ENCODE data around the gene PLXNA1. TPM values are rescaled to one million over a fixed set of nuclear protein-coding genes. Genes with fewer than 3 reads are reported as not detected.

PLXNA1 gene
- total and polyA plus RNA-seq, 2 of the 8 experiments (the other 6 are each of a cell fraction or from before 2014, with no cell fraction given): 47.5 to 54.9 TPM

DNA sequence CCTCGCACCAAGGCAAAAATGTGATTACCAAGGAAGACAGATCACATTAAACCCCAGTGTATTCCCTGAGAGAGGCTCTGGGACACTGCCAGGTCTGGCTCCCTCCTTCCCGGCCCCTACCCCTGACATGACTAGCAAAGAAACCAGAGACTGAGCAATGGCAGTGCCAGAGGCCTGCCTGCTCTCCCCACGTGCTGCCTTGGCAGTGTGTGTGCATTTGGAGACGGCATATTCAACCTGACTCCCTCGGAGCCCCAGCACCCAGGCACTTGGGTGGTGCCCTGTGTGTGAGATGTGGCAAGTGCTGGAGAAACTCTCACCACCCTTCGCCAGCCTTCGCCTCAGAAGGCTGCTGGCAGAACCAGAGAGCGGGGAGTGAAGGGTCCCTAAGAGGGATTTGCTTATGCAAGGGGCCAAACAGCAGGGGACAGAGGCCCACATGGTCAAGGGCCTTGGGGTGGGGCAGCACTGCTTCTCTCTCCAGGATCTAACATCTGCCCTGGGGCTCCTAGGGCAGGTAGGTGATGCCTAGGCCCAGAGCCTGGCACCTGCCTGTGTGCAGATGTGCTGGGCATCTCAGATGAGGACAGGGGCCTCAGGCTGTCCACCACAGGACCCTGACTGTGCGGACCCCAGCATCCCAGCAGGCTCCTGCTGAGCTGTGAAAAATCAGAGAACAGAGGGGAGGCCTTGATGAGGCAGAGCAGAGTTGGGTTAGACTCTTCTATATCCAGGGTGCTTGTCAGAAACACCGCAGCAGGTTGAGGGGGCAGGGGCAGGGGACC is 23.6 kb upstream of the PLXNA1 start:
- no peak overlapping the region; the same call in 1 of the 2 replicates for H2BK5ac ChIP-seq (ENCODE audit: low read depth, low read length)
- H3K4ac ChIP-seq (replicated peaks; ENCODE audit: insufficient read length, low read depth, low read length): no peak overlapping the region
- H3K27ac ChIP-seq (ENCODE audit: low read depth, low read length): no peak overlapping the region
- no peaks in the 10 kb centered on the region for H3K23me2 ChIP-seq (ENCODE audit: low read depth, low read length)
- H3K79me2 ChIP-seq (ENCODE audit: control insufficient read depth in 1 of 2, insufficient read depth in 2 of 2, low read length in 2 of 2): no peaks in the 10 kb centered on the region
- H3K18ac ChIP-seq (ENCODE audit: extremely low read depth, low read length): no peak overlapping the region
- H2BK12ac ChIP-seq (ENCODE audit: low read depth, low read length): no peak overlapping the region; the same call in 1 of the 2 replicates
- H3K79me1 ChIP-seq (ENCODE audit: low read depth, low read length): no peaks in the 10 kb centered on the region
- no peak overlapping the region for H3K4me3 ChIP-seq (ENCODE audit: extremely low read depth in 1 of 4, insufficient read depth in 2 of 4, low read depth in 3 of 4, low read length in 4 of 4)
- H3K4me2 ChIP-seq (ENCODE audit: insufficient read depth in 1 of 2, low read depth in 2 of 2, low read length in 2 of 2): no peak overlapping the region
- CTCF ChIA-PET (ENCODE audit: partially characterized antibody): interaction anchor here (0.7 to 1.8 kb wide), 5 partner anchors 7 to 279 kb away, joined by 3 to 8 read pairs (median 3); no protein-coding TSS in a partner anchor
- H3K36me3 ChIP-seq (ENCODE audit: control insufficient read depth in 2 of 4, insufficient read depth in 4 of 4, low read length in 3 of 4): no peaks in the 10 kb centered on the region; a peak in 1 of 8 replicates
- no peak overlapping the region for H4K91ac ChIP-seq (replicated peaks; ENCODE audit: insufficient read length, low read length)
- FAIRE-seq (no peak), DNase-seq (ENCODE audit: low read depth in 1 of 2, low spot score in 2 of 2) (no peak)
- POLR2A ChIA-PET (ENCODE audit: partially characterized antibody): no interaction called here
- H2AFZ ChIP-seq (ENCODE audit: low read length): no peak overlapping the region
- H3K4me1 ChIP-seq (replicated peaks in 1 of 4; ENCODE audit: control insufficient read depth in 3 of 4, insufficient read depth in 4 of 4, low read length in 3 of 4): peaks cover 0 to 8% (median 7%) of the 10 kb centered on the region in 4 experiments; a peak in 3 of 7 replicates
- no peak overlapping the region for H3K14ac ChIP-seq (ENCODE audit: insufficient read length)
- H3K9me3 ChIP-seq (ENCODE audit: insufficient read depth in 2 of 2, low read depth in 1 of 2, low read length in 1 of 2): no peaks in the 10 kb centered on the region
- H2BK15ac ChIP-seq (ENCODE audit: low read length): no peak overlapping the region
- no peaks in the 10 kb centered on the region; a peak in 1 of 7 replicates for H3K27me3 ChIP-seq (replicated peaks in 1 of 4; ENCODE audit: control insufficient read depth in 3 of 4, extremely low read depth in 1 of 4, insufficient read depth in 3 of 4, low read length in 3 of 4)
- H2AK5ac ChIP-seq (ENCODE audit: low read depth, low read length): no peak overlapping the region
- no peak overlapping the region for H3K56ac ChIP-seq (replicated peaks; ENCODE audit: insufficient read length, low read depth, low read length)
- no peak overlapping the region for H4K8ac ChIP-seq (ENCODE audit: extremely low read depth, insufficient read depth, low read length)
- no peak overlapping the region for H2BK20ac ChIP-seq (ENCODE audit: low read length)
- peaks cover 0 to 3% of the 10 kb centered on the region in 2 experiments for H4K20me1 ChIP-seq (replicated peaks in 1 of 2; ENCODE audit: control insufficient read depth in 1 of 2, insufficient read depth in 2 of 2, low read length in 2 of 2)
- no peak overlapping the region for H4K5ac ChIP-seq (ENCODE audit: insufficient read length, low read depth, low read length)
- H3K9ac ChIP-seq (replicated peaks in 1 of 4; ENCODE audit: extremely low read depth in 1 of 4, low read depth in 3 of 4, low read length in 3 of 4): no peak overlapping the region
- H2BK120ac ChIP-seq (replicated peaks; ENCODE audit: low read depth, low read length): no peak overlapping the region
- no peak overlapping the region for H3K23ac ChIP-seq (ENCODE audit: insufficient read length)
- whole genome bisulfite sequencing, 2 experiments (ENCODE audit: extremely low coverage in 1 of 2, insufficient coverage in 1 of 2, insufficient read length in 1 of 2, insufficient replicate concordance in 2 of 2, low coverage in 1 of 2, low lambda C conversion rate in 2 of 2, missing lambda C conversion rate in 1 of 2): 86% methylated on average over 10 of the region's 10 CpGs; no CpG with 5 or more reads in 1 of the 2 experiments
- TF ChIP-seq CREB1 (IDR thresholded peaks at IDR 0.05): no peak
- TF ChIP-seq EZH2 (IDR thresholded peaks at IDR 0.05; ENCODE audit: low read depth, low read length, severe bottlenecking): no peak
- TF ChIP-seq MAX (IDR thresholded peaks at IDR 0.05): no peak
- TF ChIP-seq ZNF274 (IDR thresholded peaks at IDR 0.05; ENCODE audit: borderline replicate concordance, extremely low read depth, low read length): no peak
- TF ChIP-seq FOSL1 (IDR thresholded peaks at IDR 0.05; ENCODE audit: insufficient read depth, low read depth, low read length): no peak
- TF ChIP-seq POLR2AphosphoS5 (IDR thresholded peaks at IDR 0.05; ENCODE audit: low read depth, low read length): no peak
- TF ChIP-seq USF2 (IDR thresholded peaks at IDR 0.05; ENCODE audit: low read length): no peak
- TF ChIP-seq CHD2 (IDR thresholded peaks at IDR 0.05; ENCODE audit: low read length): no peak
- TF ChIP-seq KDM5A (IDR thresholded peaks at IDR 0.05; ENCODE audit: low read length): no peak
- no peak for TF ChIP-seq TAF7 (optimal IDR thresholded peaks at IDR 0.05; ENCODE audit: borderline replicate concordance, low read depth, low read length)
- no peak for TF ChIP-seq GTF2F1 (IDR thresholded peaks at IDR 0.05; ENCODE audit: borderline replicate concordance, low read depth, low read length)

Data from H1 (cell line).